ENCODE data around the gene SLC22A2.
A peak's percentile ranks its signal among the peaks of the same experiment; 100 is the strongest.

The SLC22A2 gene

DNA sequence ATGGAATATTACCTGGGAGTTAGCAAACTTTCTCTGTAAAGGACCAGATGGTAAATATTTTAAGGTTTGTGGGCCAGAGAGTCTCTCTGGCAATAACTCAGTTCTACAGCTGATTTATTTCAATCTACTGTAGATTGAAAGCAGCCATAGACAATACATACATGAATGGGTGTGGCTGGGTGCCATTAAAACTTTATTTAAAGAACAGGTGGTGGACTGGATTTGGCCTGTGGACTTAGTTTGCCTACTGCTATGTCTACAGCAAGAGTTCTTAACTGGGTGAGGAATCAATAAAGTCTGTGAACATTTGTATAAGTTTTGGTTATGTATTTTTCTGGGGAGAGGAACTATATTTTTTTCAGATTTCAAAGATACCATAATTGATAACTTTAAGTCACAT is 55.1 kb downstream of the SLC22A2 start:
- DNase-seq: no peak

DNA sequence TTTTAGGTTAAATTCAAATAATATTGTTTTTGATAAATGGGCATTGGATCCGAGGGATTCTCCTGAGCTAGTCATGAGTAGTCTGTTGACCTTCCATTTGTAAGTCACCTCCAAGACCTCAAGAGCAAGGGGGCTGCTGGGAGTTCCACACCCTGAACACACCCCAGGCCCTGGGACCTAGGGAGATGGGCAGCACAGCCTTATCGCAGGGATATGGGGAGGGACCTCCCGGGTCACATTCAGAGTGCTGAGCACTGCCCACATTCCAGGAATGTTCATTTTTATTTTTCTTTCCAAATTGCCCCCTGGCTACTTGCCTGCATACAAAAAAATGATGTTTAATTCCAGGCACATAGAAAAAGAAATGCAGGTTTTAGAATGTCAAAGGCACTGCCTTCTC is 55.5 kb downstream of the SLC22A2 start:
- DNase-seq: no peak

DNA sequence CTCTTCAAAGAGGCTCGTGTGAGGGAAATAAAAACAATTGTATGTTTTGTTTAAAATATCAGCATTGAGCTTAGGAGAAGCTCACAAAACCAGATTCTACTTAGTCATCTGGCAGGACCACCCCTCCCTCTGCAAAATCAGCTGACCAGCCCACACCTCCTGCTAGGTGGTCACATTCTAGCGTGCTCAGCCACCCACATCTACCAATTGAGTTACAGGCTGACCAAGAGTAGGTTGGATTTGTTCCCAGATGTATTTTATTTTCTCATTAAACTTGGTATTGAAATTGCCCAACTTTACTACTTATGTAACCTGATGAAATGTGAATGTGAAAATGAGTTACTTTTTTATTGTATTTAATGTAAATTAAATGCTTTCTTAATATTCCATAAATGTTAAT is 56.2 kb downstream of the SLC22A2 start:
- peak; percentile 19 for DNase-seq

DNA sequence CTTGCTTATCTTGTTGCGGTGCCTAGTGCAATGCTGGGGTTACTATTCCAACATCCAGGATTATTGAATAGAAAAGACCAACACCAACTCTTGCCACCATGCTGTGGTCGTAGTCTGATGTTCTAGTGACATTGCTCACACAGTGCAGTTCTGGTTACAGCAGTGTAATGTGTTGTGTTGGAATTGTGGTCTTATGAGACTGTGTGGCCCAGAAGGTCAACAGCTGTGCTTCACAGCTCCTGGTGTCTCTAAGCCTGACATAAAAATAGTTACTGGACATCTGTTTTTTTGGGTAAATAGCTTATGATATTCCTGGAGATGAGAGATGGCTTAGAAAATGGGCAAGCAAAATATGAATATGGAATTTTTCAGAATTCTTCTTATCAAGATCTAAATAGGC is 57.6 kb downstream of the SLC22A2 start:
- DNase-seq: no peak

DNA sequence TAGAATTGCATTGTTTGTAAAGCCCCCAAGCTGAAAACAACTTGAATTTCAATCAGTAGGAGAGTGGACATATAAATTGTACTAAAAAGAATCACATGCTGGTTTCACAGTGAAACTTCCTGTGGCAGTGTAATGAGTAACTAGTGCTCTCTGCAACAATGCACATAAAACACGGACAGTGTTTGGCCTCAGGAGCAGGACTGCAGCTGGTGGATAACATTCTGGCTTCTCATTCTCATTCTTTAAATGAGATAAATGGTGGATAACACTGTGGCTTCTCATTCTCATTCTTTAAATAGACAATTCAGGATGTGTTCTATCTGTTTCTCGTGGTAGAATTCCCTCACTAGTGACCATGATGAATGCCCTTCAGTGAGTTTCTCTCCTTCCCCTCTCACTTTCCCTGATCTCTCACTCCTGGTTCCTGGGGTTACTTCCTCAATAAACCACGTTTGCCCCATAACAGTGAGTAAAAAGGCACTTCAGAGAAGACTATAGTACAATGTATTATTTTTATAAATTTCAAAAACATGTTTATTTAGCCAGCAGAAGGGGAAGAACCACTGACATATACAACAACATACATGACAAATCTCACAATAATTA is 59.9 kb downstream of the SLC22A2 start:
- peak; percentile 58 for DNase-seq

DNA sequence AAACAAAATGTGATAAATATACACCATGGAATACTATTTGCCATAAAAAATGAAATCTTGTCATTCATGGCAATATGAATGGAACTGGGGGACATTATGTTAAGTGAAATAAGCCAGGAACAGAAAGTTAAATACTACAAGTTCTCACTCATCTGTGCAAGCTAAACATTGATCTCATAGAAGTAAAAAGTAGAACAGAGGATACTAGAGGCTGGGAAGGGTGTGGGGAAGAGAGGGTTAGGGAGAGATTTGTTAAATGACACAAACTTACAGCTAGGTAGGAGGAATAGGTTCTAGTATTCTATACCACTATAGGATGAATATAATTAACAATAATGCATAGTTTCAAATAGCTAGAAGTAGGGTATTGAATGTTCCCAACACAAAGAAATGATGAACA is 61.0 kb downstream of the SLC22A2 start:
- DNase-seq: no peak

DNA sequence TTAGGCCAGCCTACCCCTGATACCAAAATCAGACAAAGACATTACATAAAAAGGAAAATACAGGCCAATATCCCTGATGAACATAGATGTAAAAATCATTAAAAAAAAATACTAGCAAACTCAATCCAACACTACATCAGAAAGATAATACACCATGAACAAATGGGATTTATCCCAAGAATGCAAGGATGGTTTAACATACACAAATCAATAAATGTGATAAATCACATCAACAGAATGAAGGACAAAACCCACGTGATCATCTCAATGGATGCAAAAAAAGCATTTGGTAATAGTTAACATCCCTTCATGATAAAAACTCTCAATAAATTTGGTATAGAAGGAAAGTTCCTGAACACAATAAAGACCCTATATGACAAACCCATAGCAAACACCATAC is 63.8 kb downstream of the SLC22A2 start:
- DNase-seq: no peak

DNA sequence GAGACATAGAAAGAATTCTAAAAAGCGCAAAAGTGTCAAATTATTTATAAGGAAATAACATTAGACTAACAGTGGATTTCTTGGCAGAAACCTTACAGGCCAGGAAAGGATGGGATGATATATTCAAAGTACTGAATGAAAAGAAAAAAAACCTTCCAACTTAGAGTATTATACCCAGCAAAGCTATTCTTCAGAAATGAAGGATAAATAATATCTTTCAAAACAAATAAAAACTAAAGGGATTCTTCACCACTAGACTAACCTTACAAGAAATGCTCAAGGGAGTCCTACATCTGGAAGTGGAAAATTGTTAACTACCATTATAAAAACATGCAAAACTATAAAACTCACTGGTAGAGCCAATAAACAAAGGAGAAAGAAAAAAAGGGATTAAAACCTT is 65.8 kb downstream of the SLC22A2 start:
- no peak for DNase-seq

DNA sequence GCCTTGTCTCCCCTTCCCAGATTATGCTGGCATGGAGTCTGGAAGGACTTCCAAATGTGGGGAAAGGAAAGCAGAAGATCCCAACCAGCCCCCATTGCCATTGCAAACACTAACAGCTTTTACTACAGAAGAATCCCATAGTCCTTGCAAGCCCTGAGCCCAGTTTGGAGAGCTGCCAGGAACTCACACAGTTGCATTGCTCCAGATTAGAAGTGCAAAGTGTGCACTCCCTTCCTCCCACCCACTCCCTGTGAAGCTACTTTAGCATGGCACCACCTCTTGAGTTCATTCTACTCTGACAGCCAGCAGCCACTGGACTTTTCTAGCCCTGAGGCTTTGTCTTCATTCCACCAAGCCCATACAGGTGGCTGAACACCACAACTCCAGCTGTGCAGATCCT is 67.6 kb downstream of the SLC22A2 start:
- DNase-seq: no peak

DNA sequence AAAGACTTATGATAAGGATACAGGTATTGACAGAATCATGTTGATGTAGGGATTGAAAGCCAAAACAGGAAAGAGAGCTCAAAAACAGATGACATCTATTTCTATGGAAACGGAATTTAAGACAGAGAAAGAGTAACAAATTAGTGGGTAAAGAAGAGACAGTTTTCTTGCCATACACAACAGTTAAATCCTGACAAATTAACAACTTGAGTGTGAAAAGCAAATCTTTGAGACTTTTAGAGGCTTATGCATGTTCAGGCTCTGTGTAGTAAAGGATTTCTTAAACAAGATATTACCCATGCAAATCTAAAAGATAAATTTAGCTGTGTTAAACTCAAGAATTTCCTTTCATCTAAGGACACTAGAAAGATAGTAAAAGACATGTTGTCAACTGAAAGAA is 68.5 kb downstream of the SLC22A2 start:
- no peak for DNase-seq

DNA sequence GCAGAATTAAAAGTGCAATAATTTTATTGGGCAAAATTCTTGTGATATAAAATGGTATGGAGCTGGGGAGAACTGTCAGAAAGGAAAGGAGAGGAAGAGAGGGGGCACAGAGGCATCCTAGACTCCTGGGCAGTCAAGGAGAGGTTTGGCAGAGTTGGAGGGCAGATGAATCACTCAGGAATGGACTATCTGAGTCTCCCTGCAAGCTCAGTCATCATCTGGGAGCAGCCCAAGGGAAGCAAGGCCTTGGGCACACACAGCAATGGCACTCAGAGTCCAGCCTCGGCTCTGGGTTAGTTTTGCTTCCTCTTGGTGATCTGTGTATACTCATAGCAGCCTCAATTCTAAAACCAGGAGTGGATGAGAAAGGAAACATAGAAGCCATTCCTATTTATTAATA is 69.8 kb downstream of the SLC22A2 start:
- DNase-seq: no peak

DNA sequence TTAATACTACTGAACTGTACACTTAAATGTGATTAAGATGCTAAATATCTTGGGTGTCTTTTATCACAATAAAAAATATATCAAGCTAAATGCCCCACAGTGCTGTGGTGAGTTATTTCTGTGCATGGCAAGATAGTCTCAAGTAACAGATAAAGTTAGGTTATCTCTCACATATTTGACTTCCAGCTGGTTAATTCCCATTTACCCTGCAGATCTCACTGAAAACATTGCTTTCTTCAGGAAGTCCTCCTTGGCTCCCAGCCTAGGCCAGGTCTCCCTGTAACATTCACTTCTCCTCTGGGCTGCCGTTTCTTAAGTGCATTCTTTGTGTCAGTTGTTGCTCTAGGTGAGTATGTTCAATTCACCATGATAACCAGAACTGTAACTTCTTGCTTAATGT is 77.9 kb downstream of the SLC22A2 start:
- no peak for DNase-seq

DNA sequence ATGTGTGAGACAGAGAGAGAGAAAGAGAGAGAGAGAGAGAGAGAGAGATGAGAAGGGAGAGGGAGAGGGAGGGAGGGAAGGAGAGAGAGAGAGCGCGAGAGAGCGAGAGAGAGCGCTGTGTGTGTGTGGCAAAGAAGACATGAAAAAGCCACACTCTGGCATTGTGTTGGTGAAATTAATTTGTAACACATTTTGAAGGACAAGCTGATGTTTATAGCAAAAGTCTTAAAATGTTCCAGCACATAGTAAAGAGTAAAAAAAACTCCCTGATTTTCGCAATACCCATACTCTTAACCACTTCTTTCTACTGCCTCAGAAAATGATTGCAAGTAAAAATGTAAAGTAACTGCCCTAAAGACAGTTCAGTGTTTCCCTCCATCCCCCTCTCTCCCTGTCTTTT is 80.3 kb downstream of the SLC22A2 start:
- DNase-seq: no peak

DNA sequence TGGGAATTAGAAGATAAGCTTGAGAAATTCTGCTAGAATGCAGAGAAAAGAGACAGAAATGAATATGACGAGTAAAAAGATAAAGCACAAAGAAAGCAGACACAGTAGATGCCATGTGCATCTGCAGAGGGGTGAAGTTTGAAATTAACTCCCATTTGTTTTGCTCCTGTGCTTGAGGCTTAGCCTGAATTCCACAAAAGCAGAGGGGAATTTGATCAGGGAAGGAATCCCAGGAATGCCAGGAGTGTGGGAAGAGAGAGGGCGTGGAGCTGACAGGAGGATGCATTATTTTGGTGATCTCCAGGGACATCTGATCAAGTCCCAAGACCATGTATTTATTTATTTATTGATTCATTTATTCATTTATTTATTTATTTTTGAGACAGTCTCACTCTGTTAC is 81.4 kb downstream of the SLC22A2 start:
- DNase-seq: no peak

DNA sequence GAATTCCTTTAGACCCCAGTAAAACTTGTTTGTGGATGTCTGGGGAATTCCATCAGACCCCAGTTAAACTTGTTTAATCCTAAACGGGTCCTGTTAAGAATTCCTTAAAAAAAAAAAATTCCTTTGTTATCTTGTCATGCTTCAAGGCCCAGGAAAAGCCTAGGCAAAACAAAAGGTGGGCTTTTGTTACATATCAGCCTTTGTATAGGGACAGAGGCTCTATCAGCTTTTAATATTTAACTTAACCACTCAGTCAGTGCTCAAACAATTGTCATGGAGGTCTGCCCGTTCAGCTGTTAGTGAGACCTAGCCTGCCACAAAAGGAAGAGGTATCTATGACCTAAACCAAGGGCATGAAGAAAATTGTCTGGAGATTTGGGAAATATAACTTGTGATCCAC is 83.9 kb downstream of the SLC22A2 start:
- DNase-seq: no peak

DNA sequence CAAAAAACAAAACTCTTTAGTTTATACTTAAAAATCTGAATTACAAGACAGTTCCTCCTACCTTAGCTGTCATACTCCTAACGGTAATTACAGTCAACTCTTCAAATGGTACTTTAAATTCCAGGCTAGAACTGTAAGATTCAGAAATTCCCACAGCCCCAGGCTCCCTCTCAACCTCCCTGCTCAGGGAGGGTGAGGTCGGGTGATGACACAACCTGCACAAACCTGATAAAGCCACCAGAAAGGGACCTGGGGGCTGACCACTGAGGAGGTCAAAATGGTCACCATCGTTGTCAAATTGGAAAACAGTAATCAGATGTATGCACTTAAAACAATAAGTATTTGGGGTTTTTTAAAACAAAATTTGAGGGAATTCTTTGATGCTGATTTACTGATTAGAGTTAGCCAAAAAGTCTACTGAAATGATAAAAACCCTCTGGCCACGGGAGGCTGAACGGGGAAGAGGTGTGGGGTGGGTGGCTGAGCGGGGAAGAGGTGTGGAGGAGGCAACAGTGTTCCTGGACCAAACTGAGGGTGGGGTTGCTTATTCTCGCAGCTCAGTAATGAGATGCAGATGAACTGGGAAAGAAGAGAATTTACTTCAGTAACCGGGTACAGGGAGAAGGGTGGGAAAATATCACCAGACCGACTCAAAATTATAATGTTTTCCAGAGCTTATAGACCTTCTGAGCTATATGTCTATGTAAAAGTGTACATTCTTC is 84.7 kb downstream of the SLC22A2 start:
- DNase-seq: no peak

DNA sequence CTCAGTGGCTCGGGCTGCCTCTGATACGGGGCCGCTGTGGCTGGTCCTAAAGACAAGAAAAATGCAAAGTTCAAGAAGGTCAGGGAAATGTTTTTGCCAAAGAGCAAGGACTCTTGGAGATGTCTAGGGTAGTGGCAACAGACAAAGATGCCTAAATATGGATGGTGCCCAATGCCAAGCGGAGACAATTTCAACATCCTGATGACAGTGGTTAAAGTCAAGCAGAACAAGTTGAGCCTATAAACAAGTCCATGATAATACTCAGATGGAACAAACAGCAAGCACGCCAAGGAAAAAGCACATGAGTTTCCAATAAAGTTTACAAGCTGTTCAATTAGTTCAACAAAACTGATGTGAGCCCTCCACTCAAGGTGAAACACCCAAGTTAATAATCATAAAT is 85.9 kb downstream of the SLC22A2 start:
- no peak for DNase-seq

DNA sequence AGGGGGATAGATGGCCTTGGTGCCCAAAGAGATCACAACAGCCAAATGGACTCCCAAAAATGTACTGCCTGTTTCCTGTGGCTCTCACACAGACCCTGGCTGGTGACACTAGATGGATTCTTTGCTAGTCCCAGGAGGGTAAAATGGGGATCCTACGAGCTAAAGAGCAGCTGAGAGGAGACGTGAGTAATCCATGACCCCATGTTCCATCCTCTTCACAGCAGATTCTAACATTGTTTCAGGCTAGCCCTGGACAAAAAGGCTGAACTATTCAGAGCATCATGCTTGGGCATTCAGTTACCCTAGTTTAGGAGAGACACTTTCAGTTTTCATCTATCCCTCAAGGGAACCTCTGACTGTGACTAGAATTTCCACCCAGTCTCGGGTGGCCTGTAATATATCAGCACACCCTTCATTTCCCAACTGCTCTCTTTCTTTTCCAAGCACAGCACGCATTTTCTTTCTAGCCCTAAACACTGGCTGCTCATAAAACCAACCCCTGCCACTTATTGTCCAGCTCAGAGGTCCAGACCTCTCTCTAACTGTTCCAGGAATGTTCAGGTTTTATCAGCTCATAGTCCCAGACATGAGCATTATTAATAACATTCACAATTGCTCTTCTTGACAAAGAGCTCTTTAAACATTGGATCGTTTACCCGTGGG is 88.5 kb downstream of the SLC22A2 start:
- DNase-seq: no peak

DNA sequence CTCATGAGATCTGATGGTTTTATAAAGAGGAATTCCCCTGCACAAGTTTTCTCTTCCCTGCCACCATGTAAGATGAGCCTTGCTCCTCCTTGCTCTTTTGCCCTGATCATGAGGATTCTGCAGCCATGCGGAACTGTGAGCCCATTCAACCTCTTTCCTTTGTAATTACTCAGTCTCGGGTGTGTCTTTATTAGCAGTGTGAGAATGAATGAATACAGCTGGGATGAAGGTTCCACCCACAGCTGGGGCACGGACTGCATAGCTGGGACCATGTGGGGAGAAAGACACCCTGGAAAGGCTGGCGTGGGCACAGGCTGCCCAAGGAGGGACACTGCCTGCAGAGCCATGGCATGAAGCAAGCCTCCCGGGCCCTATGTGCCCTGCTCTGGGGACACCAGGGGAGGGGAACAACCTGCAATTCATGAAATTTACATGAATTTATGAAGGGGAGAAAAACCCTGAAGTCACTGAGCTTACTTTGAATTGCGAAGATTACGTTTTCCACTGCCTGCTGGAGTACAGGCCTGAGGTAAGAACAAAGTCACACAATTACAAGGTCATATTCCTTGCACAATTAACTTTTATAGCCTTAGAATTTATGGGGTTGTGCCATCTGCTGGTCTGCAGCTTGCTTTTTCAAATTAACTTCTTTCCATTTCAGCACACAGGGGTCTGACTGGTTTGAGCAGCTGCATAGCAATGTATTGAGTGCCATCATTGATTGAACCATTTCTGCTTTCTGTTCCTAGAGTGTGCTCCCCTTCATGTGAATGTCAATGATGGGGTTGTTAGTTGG is 90.8 kb downstream of the SLC22A2 start:
- peak; percentile 66 for DNase-seq

All from kidney glomerular epithelial cell (primary cell).